ENCODE measurements around the gene NIPBL. TPM values are rescaled to one million over a fixed set of nuclear protein-coding genes. Genes with fewer than 3 reads are reported as not detected.
"Not testable (repeated sequence)": the region's sequence is repeated elsewhere in the genome, so short reads cannot be mapped to it uniquely, and the experiment has no call there.

Gene NIPBL
- total RNA-seq, 1 experiment from 2014 or later, result 61.3 TPM

DNA sequence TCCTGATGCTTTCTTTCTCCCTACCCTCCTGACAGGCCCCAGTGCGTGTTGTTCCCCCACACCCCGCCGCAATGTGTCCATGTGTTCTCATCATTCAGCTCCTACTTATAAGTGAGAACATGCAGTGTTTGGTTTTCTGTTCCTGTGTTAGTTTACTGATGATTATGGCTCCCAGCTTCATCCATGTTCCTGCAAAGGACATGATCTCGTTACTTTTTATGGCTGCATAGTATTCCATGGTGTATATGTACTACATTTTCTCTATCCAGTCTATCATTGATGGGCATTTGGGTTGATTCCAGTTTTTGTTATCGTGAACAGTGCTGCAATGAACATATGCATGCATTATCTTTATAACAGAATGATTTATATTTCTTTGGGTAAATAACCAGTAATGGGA lies 222.7 kb downstream of the NIPBL start:
- H3K4me3 Mint-ChIP-seq; H2BK12ac ChIP-seq (ENCODE audit: insufficient read length, low read depth, low read length); H4K91ac ChIP-seq (ENCODE audit: insufficient read length, low read depth, low read length); H2AK5ac ChIP-seq (ENCODE audit: insufficient read length, low read length); H3K27me3 ChIP-seq (ENCODE audit: insufficient read depth, low read length); H2BK15ac ChIP-seq (ENCODE audit: low read depth, low read length); H4K8ac ChIP-seq (replicated peaks; ENCODE audit: insufficient read length, low read depth, low read length); H3K4me2 ChIP-seq (ENCODE audit: insufficient read depth, insufficient read length, low read length); H2BK120ac ChIP-seq (ENCODE audit: low read depth, low read length, poor library complexity, severe bottlenecking); H3K79me2 ChIP-seq (ENCODE audit: insufficient read depth, low read length); H3K9ac ChIP-seq (ENCODE audit: extremely low read depth, insufficient read length, low read length); H3K23me2 ChIP-seq (ENCODE audit: insufficient read length, low read depth, low read length, poor library complexity, severe bottlenecking); H2AFZ ChIP-seq (ENCODE audit: low read length); H2BK20ac ChIP-seq (ENCODE audit: low read depth, low read length, poor library complexity, severe bottlenecking); H3K4ac ChIP-seq (ENCODE audit: low read depth, low read length); H3K56ac ChIP-seq (ENCODE audit: insufficient read length, low read depth, low read length); H3K9me3 ChIP-seq (ENCODE audit: control insufficient read depth, low read depth, low read length); H3K27ac Mint-ChIP-seq; H3K79me1 ChIP-seq (ENCODE audit: insufficient read depth, low read depth, low read length, poor library complexity, severe bottlenecking); H3T11ph ChIP-seq (ENCODE audit: low read length); H3K18ac ChIP-seq (ENCODE audit: insufficient read length, low read depth, low read length); H3K4me1 Mint-ChIP-seq; H3K27ac ChIP-seq (ENCODE audit: insufficient read length, low read depth, low read length); H3K4me1 ChIP-seq (ENCODE audit: insufficient read depth, low read length); H2BK5ac ChIP-seq (ENCODE audit: insufficient read length, low read length); H3K23ac ChIP-seq (ENCODE audit: insufficient read length, low read depth, low read length); H3K14ac ChIP-seq (ENCODE audit: insufficient read depth, low read length); H4K5ac ChIP-seq (ENCODE audit: insufficient read length, low read depth, low read length); H4K20me1 ChIP-seq (ENCODE audit: control insufficient read depth, insufficient read depth, insufficient read length); H3K27me3 Mint-ChIP-seq (ENCODE audit: low read depth); DNase-seq: not testable (repeated sequence)
- no CpG with 5 or more reads among the region's 5 CpGs for WGBS (ENCODE audit: extremely low coverage, insufficient read length, low lambda C conversion rate)
- Mint-ChIP-seq H3K36me3 (ENCODE audit: insufficient read depth in 1 of 3, low read depth in 3 of 3) (peaks cover 20 to 56% (median 42%) of the 10 kb centered on the region in 3 experiments), H3K9me3 (peaks cover 58 to 68% of the 10 kb centered on the region in 2 experiments)

All from H9 (cell line).